Ovary (tissue), 9 donors: Measurements from ENCODE around the gene SLC29A3. TPM values are rescaled to one million over a fixed set of nuclear protein-coding genes. Genes with fewer than 3 reads are reported as not detected.

Experiments used
- DNase-seq, 5 donors: peaks; one replicate each; pipeline ENCODE4 v3.0.0-alpha.2; 2019 to 2020
- H3K27ac ChIP-seq, 2 donors: fragments of 200-600 bp; one replicate each; pipeline versions ENCODE4 v1.5.1 to v1.8.0; 2019 to 2022
- H3K27me3 ChIP-seq: fragments of 200-600 bp; one replicate; pipeline ENCODE4 v1.8.0; 2022
- H3K36me3 ChIP-seq: fragments of 200-600 bp; sonication (generic); one replicate; pipeline ENCODE4 v1.5.1; 2019
- H3K4me1 ChIP-seq: one replicate; pipeline ENCODE4 v1.8.1; 2013; ENCODE audit warnings: mild to moderate bottlenecking, moderate library complexity; ENCODE audit not compliant: insufficient read depth
- H3K4me3 ChIP-seq: fragments of 200-600 bp; sonication (generic); one replicate; pipeline ENCODE4 v1.5.1; 2017
- H3K9me3 ChIP-seq, 2 donors: fragments of 200-600 bp in 1 of 2; sonication (generic) in 1 of 2; one replicate each; pipeline versions ENCODE4 v1.5.1 to v1.8.1; 2013 to 2019; ENCODE audit warnings: mild to moderate bottlenecking in 1 of 2, moderate library complexity in 1 of 2
- EP300 ChIP-seq: sonication (generic); formaldehyde crosslinking; IDR thresholded peaks from one replicate; pipeline ENCODE4 v1.6.1; 2017; ENCODE audit warnings: antibody characterized with exemption
- POLR2A ChIP-seq: fragments of 450-650 bp; IDR thresholded peaks from one replicate; pipeline ENCODE4 v1.6.1; 2017; ENCODE audit warnings: antibody characterized with exemption, mild to moderate bottlenecking, moderate library complexity
- WGBS, 3 donors: extraction: QIAGEN DNeasy Blood & Tissue Kit in 1 of 3; methylation state at CpG; one replicate each; pipeline versions ENCODE4 v1.1.5 to v1.1.7; 2013 to 2017; 5-methylcytosine and 5-hydroxymethylcytosine counted together
- intact Hi-C, 4 donors: fragments of 100-400 bp; cut with DNase I; formaldehyde crosslinking; loops; one replicate each; pipeline versions ENCODE4 v1.11.0 to v1.15.1; 2022 to 2023
- polyA plus RNA-seq, 2 donors: library from polyadenylated mRNA; stranded (reverse); fragments of 200-250 nt in 1 of 2; fragments of 350-450 nt in 1 of 2; fragmentation: Illumina TruSeq in 1 of 2; extraction: RNeasy Lipid Tissue Mini Kit (QIAGEN cat#74804) in 1 of 2; gene quantifications; one replicate each; pipeline ENCODE4 v1.2.3, GENCODE V29; 2013 to 2014
- total RNA-seq, 7 donors: library from RNA; depleted of rRNA in 2 of 7; stranded (reverse); fragments of >200 nt in 2 of 7; fragmentation: NEBNext Ultra II Directional in 3 of 7; extraction: Animal tissue kit (Norgen Biotek cat#: 25700) in 3 of 7; gene quantifications; one replicate each; pipeline versions ENCODE4 v1.1.0 to v1.2.4, GENCODE V29; 2016 to 2023
- TF ChIP-seq, protein P1 (sequence below), 3 donors: fragments of 450-650 bp in 2 of 3; fragments of 200-600 bp in 1 of 3; IDR thresholded peaks; one replicate each; pipeline versions ENCODE4 v1.5.1 to v1.8.0; 2016 to 2022; ENCODE audit warnings: antibody characterized with exemption in 3 of 3, mild to moderate bottlenecking in 1 of 3
- donor health status: DM: no; HTN: no; CAD: no; lungs with moderate emphysema.
- donor health status: DM: no; HTN: no; CAD: no.
- donor health status: Bipolar disorder and iron deficiency.
- donor health status: DM: yes; HTN: yes; CAD: no.
- donor health status: DM: no; HTN: no; CAD: no.
- donor health status: DM: yes; HTN: yes; CAD: no.

SLC29A3 gene
- total and polyA plus RNA-seq, 9 donors = 10.1 to 18.3 (median 15.5) TPM

DNA sequence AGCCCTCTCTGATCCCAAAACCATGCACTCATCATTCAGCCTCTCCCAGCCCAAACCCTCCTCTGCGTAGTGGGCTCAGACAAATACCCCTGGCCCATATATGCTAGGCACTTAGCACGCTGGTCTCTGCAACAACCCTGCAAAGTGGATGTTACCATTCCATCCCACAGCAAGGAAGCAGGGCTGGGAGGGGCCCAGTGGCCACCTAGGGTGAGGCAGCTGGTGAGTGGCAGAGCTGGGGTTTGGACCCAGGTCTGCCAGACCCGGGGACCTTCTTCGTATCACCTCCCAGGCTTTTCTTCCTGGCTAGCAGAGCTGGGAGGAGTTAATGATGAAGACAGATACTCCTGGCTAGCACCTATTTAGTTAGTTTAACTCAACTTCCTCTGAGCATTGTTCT, 33.1 kb upstream of the SLC29A3 start:
- Histone ChIP-seq H3K9me3 (no peaks in the 10 kb centered on the region), H3K36me3 (no peaks in the 10 kb centered on the region), H3K4me3 (no peak overlapping the region), H3K27ac (no peak overlapping the region), H3K4me1 (no peaks in the 10 kb centered on the region), H3K27me3 (no peaks in the 10 kb centered on the region)
- TF ChIP-seq, protein P1, sequence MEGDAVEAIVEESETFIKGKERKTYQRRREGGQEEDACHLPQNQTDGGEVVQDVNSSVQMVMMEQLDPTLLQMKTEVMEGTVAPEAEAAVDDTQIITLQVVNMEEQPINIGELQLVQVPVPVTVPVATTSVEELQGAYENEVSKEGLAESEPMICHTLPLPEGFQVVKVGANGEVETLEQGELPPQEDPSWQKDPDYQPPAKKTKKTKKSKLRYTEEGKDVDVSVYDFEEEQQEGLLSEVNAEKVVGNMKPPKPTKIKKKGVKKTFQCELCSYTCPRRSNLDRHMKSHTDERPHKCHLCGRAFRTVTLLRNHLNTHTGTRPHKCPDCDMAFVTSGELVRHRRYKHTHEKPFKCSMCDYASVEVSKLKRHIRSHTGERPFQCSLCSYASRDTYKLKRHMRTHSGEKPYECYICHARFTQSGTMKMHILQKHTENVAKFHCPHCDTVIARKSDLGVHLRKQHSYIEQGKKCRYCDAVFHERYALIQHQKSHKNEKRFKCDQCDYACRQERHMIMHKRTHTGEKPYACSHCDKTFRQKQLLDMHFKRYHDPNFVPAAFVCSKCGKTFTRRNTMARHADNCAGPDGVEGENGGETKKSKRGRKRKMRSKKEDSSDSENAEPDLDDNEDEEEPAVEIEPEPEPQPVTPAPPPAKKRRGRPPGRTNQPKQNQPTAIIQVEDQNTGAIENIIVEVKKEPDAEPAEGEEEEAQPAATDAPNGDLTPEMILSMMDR (IDR thresholded peaks at IDR 0.05) = no peak
- TF ChIP-seq EP300 (no peak), POLR2A (no peak)
- 74 to 91% (median 81%) methylated on average over 4 of the region's 4 CpGs for WGBS, 3 donors
- intact Hi-C loops = loop anchor here in 3 of 4 donors (2.0 to 10.0 kb wide), 4 partner anchors 81 to 361 kb away; no protein-coding TSS in a partner anchor
- DNase-seq = no peak

- no peak overlapping the region for H3K27ac ChIP-seq
- H3K4me1 ChIP-seq = no peaks in the 10 kb centered on the region
- H3K27me3 ChIP-seq = no peaks in the 10 kb centered on the region
- H3K36me3 ChIP-seq = no peaks in the 10 kb centered on the region
- intact Hi-C loops = loop anchor here in 2 of 4 donors (10.0 kb wide), 2 partner anchors 82 to 362 kb away; no protein-coding TSS in a partner anchor
- TF ChIP-seq POLR2A (no peak), EP300 (no peak)
- TF ChIP-seq, protein P1 (IDR thresholded peaks at IDR 0.05) = no peak
- WGBS, 3 donors = 91 to 94% (median 93%) methylated on average over 17 of the region's 17 CpGs
- DNase-seq = no peak
- H3K4me3 ChIP-seq = no peak overlapping the region
- H3K9me3 ChIP-seq = no peaks in the 10 kb centered on the region
These were observed 32.4 kb upstream of the SLC29A3 start for GRCh38 chr10:71286521-71287294.

DNA sequence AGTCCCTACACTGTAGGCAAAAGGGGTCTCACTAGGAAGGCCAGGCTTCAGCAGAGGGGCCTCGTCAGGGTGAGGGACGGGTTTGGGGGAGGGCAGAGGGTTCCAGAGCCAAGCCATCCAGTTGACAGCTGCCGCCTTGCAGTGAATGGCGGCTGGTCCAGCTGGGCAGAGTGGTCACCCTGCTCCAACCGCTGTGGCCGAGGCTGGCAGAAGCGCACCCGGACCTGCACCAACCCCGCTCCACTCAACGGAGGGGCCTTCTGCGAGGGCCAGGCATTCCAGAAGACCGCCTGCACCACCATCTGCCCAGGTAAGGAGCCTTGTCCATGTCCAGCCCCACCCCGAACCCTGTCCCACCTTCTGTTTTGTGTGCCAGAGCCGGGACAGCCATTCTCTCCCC, 31.6 kb upstream of the SLC29A3 start:
- no peaks in the 10 kb centered on the region for H3K9me3 ChIP-seq
- no peak overlapping the region for H3K4me3 ChIP-seq
- no peak overlapping the region for H3K27ac ChIP-seq
- H3K36me3 ChIP-seq = no peaks in the 10 kb centered on the region
- 88 to 92% (median 89%) methylated on average over 14 of the region's 14 CpGs for WGBS, 3 donors
- intact Hi-C loops = loop anchor here in 2 of 4 donors (10.0 kb wide), 2 partner anchors 83 to 363 kb away; no protein-coding TSS in a partner anchor
- TF ChIP-seq POLR2A = no peak
- TF ChIP-seq, protein P1 (IDR thresholded peaks at IDR 0.05) = no peak
- no peak for TF ChIP-seq EP300
- H3K27me3 ChIP-seq = no peaks in the 10 kb centered on the region
- DNase-seq = no peak
- H3K4me1 ChIP-seq = no peaks in the 10 kb centered on the region

GRCh38 chr10:71288461-71288860, 30.6 kb upstream of the SLC29A3 start:
- TF ChIP-seq POLR2A (no peak), EP300 (no peak)
- TF ChIP-seq, protein P1 (IDR thresholded peaks at IDR 0.05) = no peak
- Histone ChIP-seq H3K9me3 (no peaks in the 10 kb centered on the region), H3K36me3 (no peaks in the 10 kb centered on the region), H3K4me3 (no peak overlapping the region), H3K27me3 (no peaks in the 10 kb centered on the region), H3K4me1 (peaks cover 5% of the 10 kb centered on the region), H3K27ac (no peak overlapping the region)
- 90 to 94% (median 91%) methylated on average over 15 of the region's 15 CpGs for WGBS, 3 donors
- intact Hi-C loops = loop anchor here in 2 of 4 donors (10.0 kb wide), 2 partner anchors 84 to 364 kb away; no protein-coding TSS in a partner anchor
- DNase-seq = no peak
